HL-60 (cell line): ENCODE results near the gene PRDM12.

Experiments used
- CTCF ChIP-seq: IDR thresholded peaks from one replicate; pipeline ENCODE4 v1.5.1; 2011; ENCODE audit warnings: low read length, control low read depth, inconsistent platforms; ENCODE audit not compliant: insufficient read depth
- REST ChIP-seq: IDR thresholded peaks from 2 replicates; pipeline ENCODE4 v1.6.1; 2012; ENCODE audit warnings: low read depth; ENCODE audit not compliant: insufficient replicate concordance

- TF ChIP-seq REST = no peak
- no peak for TF ChIP-seq CTCF
These were observed 34.8 kb upstream of the PRDM12 start for GRCh38 chr9:130629443-130630070.
